SK-N-SH (cell line): ENCODE results near the gene TMEM14B.

Experiments used
- CTCF ChIP-seq: fragments of 200-600 bp; sonication (generic); IDR thresholded peaks from 2 replicates; pipeline ENCODE4 v1.6.1; 2017; ENCODE audit warnings: antibody characterized with exemption, mild to moderate bottlenecking, moderate library complexity
- EP300 ChIP-seq, 2 experiments: IDR thresholded peaks; 2 replicates each; pipeline versions ENCODE4 v1.4.0 to v1.6.1; 2012; ENCODE audit warnings: borderline replicate concordance in 1 of 2, low read depth in 1 of 2, low read length in 1 of 2
- EZH2phosphoT487 ChIP-seq: fragments of 200-600 bp; sonication (generic); IDR thresholded peaks from 2 replicates; pipeline ENCODE4 v1.6.1; 2017; ENCODE audit warnings: low read depth, mixed run types, mild to moderate bottlenecking, antibody characterized with exemption, moderate library complexity, borderline replicate concordance
- MAX ChIP-seq: IDR thresholded peaks from 2 replicates; pipeline ENCODE4 v1.4.0; 2012; ENCODE audit warnings: low read depth
- MXI1 ChIP-seq: IDR thresholded peaks from 2 replicates; pipeline ENCODE4 v1.6.1; 2012; ENCODE audit warnings: mild to moderate bottlenecking, low read depth, low read length, improper control_type of control experiment
- POLR2AphosphoS5 ChIP-seq: IDR thresholded peaks from 2 replicates; pipeline ENCODE4 v1.6.1; 2012; ENCODE audit warnings: low read depth, low read length
- RAD21 ChIP-seq: IDR thresholded peaks from 2 replicates; pipeline ENCODE4 v1.6.1; 2012; ENCODE audit warnings: mild to moderate bottlenecking, low read length
- RFX5 ChIP-seq: IDR thresholded peaks from 2 replicates; pipeline ENCODE4 v1.6.1; 2012; ENCODE audit warnings: mild to moderate bottlenecking, improper control_type of control experiment, low read length
- SIN3A ChIP-seq: IDR thresholded peaks from 2 replicates; pipeline ENCODE4 v1.6.1; 2012; ENCODE audit warnings: low read depth, mild to moderate bottlenecking, low read length, moderate library complexity, borderline replicate concordance
- SMC3 ChIP-seq: IDR thresholded peaks from 2 replicates; pipeline ENCODE4 v1.6.1; 2012; ENCODE audit warnings: low read depth, low read length, improper control_type of control experiment
- TEAD4 ChIP-seq: IDR thresholded peaks from 2 replicates; pipeline ENCODE4 v1.4.0; 2012; ENCODE audit warnings: mild to moderate bottlenecking, borderline replicate concordance; ENCODE audit not compliant: insufficient read depth
- USF2 ChIP-seq: fragments of 150-350 bp; IDR thresholded peaks from 2 replicates; pipeline ENCODE4 v1.6.1; 2017; ENCODE audit warnings: antibody characterized with exemption, low read length, low read depth, borderline replicate concordance

GRCh38 chr6:10730254-10730653 is 17.4 kb upstream of the TMEM14B start:
- no peak for TF ChIP-seq POLR2AphosphoS5
- TF ChIP-seq SMC3: no peak
- TF ChIP-seq RAD21: no peak
- TF ChIP-seq TEAD4: no peak
- TF ChIP-seq CTCF: no peak
- no peak for TF ChIP-seq MXI1
- no peak for TF ChIP-seq EZH2phosphoT487
- TF ChIP-seq USF2: no peak
- TF ChIP-seq SIN3A: no peak
- TF ChIP-seq MAX: no peak
- no peak for TF ChIP-seq RFX5
- no peak for TF ChIP-seq EP300 (IDR thresholded peaks at IDR 0.05; ENCODE audit: borderline replicate concordance in 1 of 2, low read depth in 1 of 2, low read length in 1 of 2)
